Suprapubic skin (tissue), 4 donors: Measurements from ENCODE around the gene SIPA1L3. TPM values are rescaled to one million over a fixed set of nuclear protein-coding genes. Genes with fewer than 3 reads are reported as not detected.

Experiments used
- DNase-seq, 2 donors: peaks; one replicate each; pipeline ENCODE4 v3.0.0-alpha.2; 2019; ENCODE audit warnings: low spot score in 2 of 2
- H3K27ac ChIP-seq: fragments of 200-600 bp; sonication (generic); one replicate; pipeline ENCODE4 v1.5.1; 2019
- H3K27me3 ChIP-seq: fragments of 200-600 bp; sonication (generic); one replicate; pipeline ENCODE4 v1.5.1; 2019
- H3K36me3 ChIP-seq: fragments of 200-600 bp; sonication (generic); one replicate; pipeline ENCODE4 v1.5.1; 2019
- H3K4me1 ChIP-seq: fragments of 200-600 bp; sonication (generic); one replicate; pipeline ENCODE4 v1.5.1; 2019
- H3K4me3 ChIP-seq: fragments of 200-600 bp; sonication (generic); one replicate; pipeline ENCODE4 v1.5.1; 2019; ENCODE audit warnings: mild to moderate bottlenecking
- H3K9me3 ChIP-seq: fragments of 200-600 bp; sonication (generic); one replicate; pipeline ENCODE4 v1.5.1; 2019
- CTCF ChIP-seq, 2 donors: fragments of 200-600 bp in 1 of 2; fragments of 450-650 bp in 1 of 2; sonication (generic) in 1 of 2; IDR thresholded peaks; one replicate each; pipeline ENCODE4 v1.5.1; 2016 to 2019; ENCODE audit warnings: antibody characterized with exemption in 2 of 2, mild to moderate bottlenecking in 1 of 2, moderate library complexity in 1 of 2
- EP300 ChIP-seq: sonication (generic); formaldehyde crosslinking; IDR thresholded peaks from one replicate; pipeline ENCODE4 v1.6.1; 2017; ENCODE audit warnings: antibody characterized with exemption
- POLR2A ChIP-seq, 2 donors: fragments of 450-650 bp; IDR thresholded peaks; one replicate each; pipeline ENCODE4 v1.6.1; 2017; ENCODE audit warnings: antibody characterized with exemption in 2 of 2, mild to moderate bottlenecking in 2 of 2, moderate library complexity in 2 of 2
- POLR2AphosphoS5 ChIP-seq, 3 donors: sonication (generic); formaldehyde crosslinking; IDR thresholded peaks; one replicate each; pipeline ENCODE4 v1.6.1; 2017; ENCODE audit warnings: antibody characterized with exemption in 3 of 3
- WGBS: methylation state at CpG from one replicate; pipeline ENCODE4 v1.1.5; 2018; 5-methylcytosine and 5-hydroxymethylcytosine counted together
- total RNA-seq, 4 donors: library from RNA; depleted of rRNA; stranded (reverse); fragments of >200 nt; gene quantifications; one replicate each; pipeline ENCODE4 v1.1.0, GENCODE V29; 2016

SIPA1L3 gene
- total RNA-seq, 4 donors from 2014 or later, result 52.6 to 92.1 (median 81.8) TPM

- no peaks in the 10 kb centered on the region for H3K27me3 ChIP-seq
- H3K4me3 ChIP-seq, result no peak overlapping the region
- WGBS, result 49% methylated on average over 12 of the region's 12 CpGs
- no peaks in the 10 kb centered on the region for H3K36me3 ChIP-seq
- no peak for TF ChIP-seq EP300
- TF ChIP-seq POLR2AphosphoS5 (IDR thresholded peaks at IDR 0.05), result no peak
- no peak for TF ChIP-seq POLR2A (IDR thresholded peaks at IDR 0.05)
- TF ChIP-seq CTCF (IDR thresholded peaks at IDR 0.05), result no peak
- H3K27ac ChIP-seq, result peak overlapping the region; percentile 66
- peaks cover 5% of the 10 kb centered on the region for H3K9me3 ChIP-seq
- H3K4me1 ChIP-seq, result peaks cover 55% of the 10 kb centered on the region
- DNase-seq, result peak in 1 of 2 donors; percentile 40
Observed at GRCh38 chr19:37966662-37967231, 59.7 kb downstream of the SIPA1L3 start.

GRCh38 chr19:37969695-37970094 is 62.7 kb downstream of the SIPA1L3 start:
- Histone ChIP-seq H3K27me3 (no peaks in the 10 kb centered on the region), H3K36me3 (no peaks in the 10 kb centered on the region), H3K4me1 (peaks cover 43% of the 10 kb centered on the region), H3K27ac (peak overlapping the region; percentile 20), H3K9me3 (peaks cover 5% of the 10 kb centered on the region), H3K4me3 (no peak overlapping the region)
- WGBS, result 63% methylated on average over 5 of the region's 5 CpGs
- TF ChIP-seq POLR2A (IDR thresholded peaks at IDR 0.05), result no peak
- TF ChIP-seq POLR2AphosphoS5 (IDR thresholded peaks at IDR 0.05), result no peak
- no peak for TF ChIP-seq CTCF (IDR thresholded peaks at IDR 0.05)
- TF ChIP-seq EP300, result no peak
- DNase-seq, result peak in 1 of 2 donors; percentile 3

GRCh38 chr19:37970699-37971098 is 63.7 kb downstream of the SIPA1L3 start:
- Histone ChIP-seq H3K4me3 (no peak overlapping the region), H3K27ac (no peak overlapping the region), H3K36me3 (no peaks in the 10 kb centered on the region), H3K27me3 (no peaks in the 10 kb centered on the region), H3K9me3 (peaks cover 5% of the 10 kb centered on the region), H3K4me1 (peaks cover 41% of the 10 kb centered on the region)
- WGBS, result 98% methylated on average over 4 of the region's 4 CpGs
- TF ChIP-seq CTCF (IDR thresholded peaks at IDR 0.05) (no peak), POLR2A (IDR thresholded peaks at IDR 0.05) (no peak), EP300 (no peak), POLR2AphosphoS5 (IDR thresholded peaks at IDR 0.05) (no peak)
- no peak for DNase-seq

GRCh38 chr19:37972803-37973202 is 65.8 kb downstream of the SIPA1L3 start:
- TF ChIP-seq CTCF (IDR thresholded peaks at IDR 0.05) (no peak), POLR2AphosphoS5 (IDR thresholded peaks at IDR 0.05) (no peak), POLR2A (IDR thresholded peaks at IDR 0.05) (no peak), EP300 (no peak)
- H3K36me3 ChIP-seq, result no peaks in the 10 kb centered on the region
- peak in 1 of 2 donors; percentile 7 for DNase-seq
- no peak overlapping the region for H3K27ac ChIP-seq
- no peak overlapping the region for H3K4me3 ChIP-seq
- H3K9me3 ChIP-seq, result peaks cover 5% of the 10 kb centered on the region
- no peaks in the 10 kb centered on the region for H3K27me3 ChIP-seq
- 100% methylated on average over 3 of the region's 3 CpGs for WGBS
- peaks cover 22% of the 10 kb centered on the region for H3K4me1 ChIP-seq

- H3K27ac ChIP-seq, result no peak overlapping the region
- 89% methylated on average over 2 of the region's 2 CpGs for WGBS
- peak in 1 of 2 donors; percentile 11 for DNase-seq
- H3K9me3 ChIP-seq, result peaks cover 5% of the 10 kb centered on the region
- no peaks in the 10 kb centered on the region for H3K27me3 ChIP-seq
- no peak overlapping the region for H3K4me3 ChIP-seq
- H3K4me1 ChIP-seq, result peaks cover 19% of the 10 kb centered on the region
- no peak for TF ChIP-seq CTCF (IDR thresholded peaks at IDR 0.05)
- no peak for TF ChIP-seq EP300
- no peak for TF ChIP-seq POLR2AphosphoS5 (IDR thresholded peaks at IDR 0.05)
- TF ChIP-seq POLR2A (IDR thresholded peaks at IDR 0.05), result no peak
- H3K36me3 ChIP-seq, result no peaks in the 10 kb centered on the region
Observed at GRCh38 chr19:37973666-37974065, 66.7 kb downstream of the SIPA1L3 start.
